IMR-90 (cell line): ENCODE measurements around the gene MYLK4.

Experiments used
- CHD1 ChIP-seq: IDR thresholded peaks from 2 replicates; pipeline ENCODE4 v1.6.1; 2012; ENCODE audit warnings: low read depth, low read length, improper control_type of control experiment
- CTCF ChIP-seq: conservative IDR thresholded peaks from 2 replicates; pipeline ENCODE4 v1.5.1; 2012; ENCODE audit warnings: mild to moderate bottlenecking, low read depth, low read length, improper control_type of control experiment
- POLR2A ChIP-seq: IDR thresholded peaks from 2 replicates; pipeline ENCODE4 v1.6.1; 2012; ENCODE audit warnings: mild to moderate bottlenecking, low read depth, low read length

- TF ChIP-seq CTCF (0 out of 2 replicates have a peak, but pooled peaks have one; percentile 22), POLR2A (no peak), CHD1 (no peak)
Observed at GRCh38 chr6:2760882-2761842, 10.4 kb upstream of the MYLK4 start.
